Cortex of kidney (tissue), 1 donor: ENCODE results near the gene RGPD5.
"Not testable (repeated sequence)": the region's sequence is repeated elsewhere in the genome, so short reads cannot be mapped to it uniquely, and the experiment has no call there.

Source experiments
- DNase-seq: peaks from one replicate; lab custom pipeline; 2025; lab: John Stamatoyannopoulos, UW

The RGPD5 gene

GRCh38 chr2:109893736-109894135 lies 99.6 kb downstream of the RGPD5 start:
- DNase-seq = not testable (repeated sequence)

GRCh38 chr2:109894141-109894540 lies 100.0 kb downstream of the RGPD5 start:
- not testable (repeated sequence) for DNase-seq

GRCh38 chr2:109895090-109895869 lies 101.2 kb downstream of the RGPD5 start:
- not testable (repeated sequence) for DNase-seq

DNA sequence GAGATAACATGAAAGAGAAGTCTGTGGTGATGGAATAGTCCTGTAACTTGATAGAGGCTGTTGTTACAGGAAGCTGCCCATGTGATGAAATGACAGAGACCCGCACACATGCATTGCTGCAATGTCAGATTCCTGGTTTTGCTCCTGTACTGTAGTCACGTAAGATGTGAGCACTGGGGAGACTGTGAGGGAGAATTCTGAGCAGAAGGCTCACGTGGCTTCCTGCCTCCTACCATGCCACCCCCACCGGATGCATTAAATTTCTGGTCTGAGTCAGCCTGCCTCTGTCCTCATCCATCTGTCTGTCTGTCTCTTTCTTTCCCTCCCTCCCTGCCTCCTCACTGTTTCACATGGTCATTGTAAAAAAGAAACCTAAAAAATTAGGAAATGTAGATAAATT lies 102.1 kb downstream of the RGPD5 start:
- not testable (repeated sequence) for DNase-seq

- DNase-seq = not testable (repeated sequence)
Observed at GRCh38 chr2:109897769-109898461, 103.8 kb downstream of the RGPD5 start.

- DNase-seq = not testable (repeated sequence)
Observed at GRCh38 chr2:109898462-109899336, 104.6 kb downstream of the RGPD5 start, which contains the start of gene LIMS3. Gene LIMS3, plus strand, starts transcription at chr2:109898688. Its CDS starts 41 bp downstream, at chr2:109898729.

GRCh38 chr2:109905796-109906195 lies 111.7 kb downstream of the RGPD5 start:
- DNase-seq = not testable (repeated sequence)
